HEK293 (cell line): ENCODE measurements around the gene TFEC.

Experiments used
- CTCF ChIP-seq: fragments of 450-650 bp; formaldehyde crosslinking; IDR thresholded peaks from 2 replicates; pipeline ENCODE4 v1.5.1; 2016; ENCODE audit warnings: missing biosample characterization, missing genetic modification characterization
- KLF9 ChIP-seq: fragments of 450-650 bp; formaldehyde crosslinking; IDR thresholded peaks from 2 replicates; pipeline ENCODE4 v1.5.1; 2016; ENCODE audit warnings: missing biosample characterization, missing genetic modification characterization, low read depth
- PRDM10 ChIP-seq: fragments of 450-650 bp; formaldehyde crosslinking; IDR thresholded peaks from 2 replicates; pipeline ENCODE4 v1.5.1; 2016; ENCODE audit warnings: missing biosample characterization, missing genetic modification characterization
- REST ChIP-seq: fragments of 450-650 bp; formaldehyde crosslinking; IDR thresholded peaks from 2 replicates; pipeline ENCODE4 v1.5.1; 2016; ENCODE audit warnings: missing biosample characterization, missing genetic modification characterization
- ZBTB26 ChIP-seq: fragments of 450-650 bp; formaldehyde crosslinking; optimal IDR thresholded peaks from 2 replicates; pipeline ENCODE3; 2016; ENCODE audit warnings: missing biosample characterization, mild to moderate bottlenecking, missing genetic modification characterization
- ZFP41 ChIP-seq: fragments of 450-650 bp; formaldehyde crosslinking; IDR thresholded peaks from 2 replicates; pipeline ENCODE4 v1.5.1; 2016; ENCODE audit warnings: missing biosample characterization, missing genetic modification characterization, borderline replicate concordance
- ZFP69B ChIP-seq: fragments of 450-650 bp; formaldehyde crosslinking; IDR thresholded peaks from 2 replicates; pipeline ENCODE4 v1.5.1; 2016; ENCODE audit warnings: missing biosample characterization, missing genetic modification characterization
- ZNF530 ChIP-seq: fragments of 450-650 bp; formaldehyde crosslinking; IDR thresholded peaks from 2 replicates; pipeline ENCODE4 v1.5.1; 2016; ENCODE audit warnings: low read depth, missing biosample characterization, missing genetic modification characterization
- ZNF548 ChIP-seq: fragments of 450-650 bp; formaldehyde crosslinking; IDR thresholded peaks from 2 replicates; pipeline ENCODE4 v1.5.1; 2016; ENCODE audit warnings: missing biosample characterization, missing genetic modification characterization
- ZNF558 ChIP-seq: fragments of 450-650 bp; formaldehyde crosslinking; IDR thresholded peaks from 2 replicates; pipeline ENCODE4 v1.5.1; 2016; ENCODE audit warnings: missing biosample characterization, missing genetic modification characterization
- ZNF571 ChIP-seq: fragments of 450-650 bp; formaldehyde crosslinking; IDR thresholded peaks from 2 replicates; pipeline ENCODE4 v1.5.0; 2017; ENCODE audit warnings: missing biosample characterization, missing genetic modification characterization

GRCh38 chr7:115924411-115924810 is 106.2 kb downstream of the TFEC start:
- TF ChIP-seq ZBTB26 (tag by site-specific recombination) (no peak), PRDM10 (tag by site-specific recombination) (no peak), REST (no peak), ZNF548 (tag by site-specific recombination) (no peak), ZNF530 (tag by site-specific recombination) (no peak), ZFP41 (tag by site-specific recombination) (no peak), ZNF558 (no peak), CTCF (tag by site-specific recombination) (no peak), ZFP69B (tag by site-specific recombination) (no peak), KLF9 (no peak), ZNF571 (tag by site-specific recombination) (no peak)
